NCI-H146 (cell line): ENCODE data around the gene ABCA7.
"Not testable (repeated sequence)": the region's sequence is repeated elsewhere in the genome, so short reads cannot be mapped to it uniquely, and the experiment has no call there.

Experiments used
- DNase-seq: peaks from one replicate; lab custom pipeline; 2025; lab: John Stamatoyannopoulos, UW

Gene ABCA7

GRCh38 chr19:1105873-1106840, 66.2 kb downstream of the ABCA7 start:
- no peak for DNase-seq

GRCh38 chr19:1106841-1107660, 67.1 kb downstream of the ABCA7 start:
- DNase-seq, result no peak

- no peak for DNase-seq
These were observed 67.9 kb downstream of the ABCA7 start for GRCh38 chr19:1107661-1108261.

- no peak for DNase-seq
These were observed 68.6 kb downstream of the ABCA7 start for GRCh38 chr19:1108291-1109031.

GRCh38 chr19:1109032-1109551, 69.2 kb downstream of the ABCA7 start:
- no peak for DNase-seq

- no peak for DNase-seq
These were observed 70.1 kb downstream of the ABCA7 start for GRCh38 chr19:1109697-1110671.

GRCh38 chr19:1110809-1111640, 71.1 kb downstream of the ABCA7 start:
- DNase-seq, result no peak

- no peak for DNase-seq
These were observed 71.8 kb downstream of the ABCA7 start for GRCh38 chr19:1111641-1112267.

- DNase-seq, result no peak
These were observed 72.5 kb downstream of the ABCA7 start for GRCh38 chr19:1112268-1113029.

- peak; percentile 89 for DNase-seq
These were observed 73.4 kb downstream of the ABCA7 start for GRCh38 chr19:1113030-1113985.

GRCh38 chr19:1113986-1114483, 74.1 kb downstream of the ABCA7 start:
- no peak for DNase-seq

- not testable (repeated sequence) for DNase-seq
These were observed 74.8 kb downstream of the ABCA7 start for GRCh38 chr19:1114728-1115127.
